Measurements from ENCODE around the gene CT45A9.

DNA sequence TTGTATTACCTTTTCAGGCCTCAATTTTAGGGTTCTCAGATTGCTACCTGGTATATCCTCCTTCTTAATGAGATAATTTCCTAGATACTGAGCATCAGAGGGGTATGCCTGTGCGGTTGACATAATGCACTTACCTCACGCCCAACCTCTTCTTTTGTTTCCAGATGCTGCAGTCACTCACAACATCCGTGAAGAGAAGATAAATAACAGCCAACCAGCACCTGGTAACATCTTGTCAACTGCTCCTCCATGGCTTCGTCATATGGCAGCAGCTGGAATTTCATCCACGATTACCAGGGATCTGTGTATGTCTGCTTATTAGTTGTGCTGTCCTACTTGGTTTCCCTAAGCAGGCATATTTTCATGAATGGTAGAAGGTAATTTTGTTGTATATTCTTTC is 38.6 kb upstream of the CT45A9 start:
- TF ChIP-seq CTCF (conservative IDR thresholded peaks at IDR 0.05; ENCODE audit: low read depth, low read length): no peak
- no peak for TF ChIP-seq EZH2 (IDR thresholded peaks at IDR 0.05; ENCODE audit: borderline replicate concordance, low read depth, low read length, poor library complexity, severe bottlenecking)

Data from A673 (cell line).